H1 (cell line): ENCODE results near the gene JAKMIP2. TPM values are rescaled to one million over a fixed set of nuclear protein-coding genes. Genes with fewer than 3 reads are reported as not detected.

Experiments used
- CTCF ChIA-PET: fragments of 300-600 bp; sonication (Branson Sonifier 250); formaldehyde crosslinking; loops from one replicate; lab custom pipeline; 2021; ENCODE audit not compliant: partially characterized antibody; lab: Charles Lee
- POLR2A ChIA-PET: fragments of 300-600 bp; sonication (Branson Sonifier 250); formaldehyde crosslinking; loops from one replicate; lab custom pipeline; 2021; ENCODE audit warnings: inconsistent platforms; ENCODE audit not compliant: partially characterized antibody; lab: Charles Lee
- DNase-seq, 2 experiments: peaks; one replicate each; pipeline versions ENCODE4 v3.0.0 to v3.0.0-alpha.2; 2010 to 2022; ENCODE audit warnings: low spot score in 2 of 2, low read depth in 1 of 2, mixed read lengths in 1 of 2
- FAIRE-seq: peaks from 2 replicates; lab custom pipeline; 2011; peaks lifted over from hg19 to GRCh38; lab: Jason Lieb, UNC
- H2AFZ ChIP-seq: 2 replicates; pipeline ENCODE4 v1.8.1; 2012; ENCODE audit warnings: low read length, inconsistent platforms
- H2AK5ac ChIP-seq: 2 replicates; pipeline ENCODE4 v1.6.1; 2013; ENCODE audit warnings: low read depth, low read length
- H2BK120ac ChIP-seq: replicated peaks from 2 replicates; pipeline ENCODE3; 2013; ENCODE audit warnings: low read depth, low read length, inconsistent platforms
- H2BK12ac ChIP-seq: 2 replicates; pipeline ENCODE4 v1.6.1; 2013; ENCODE audit warnings: low read depth, low read length
- H2BK15ac ChIP-seq: 2 replicates; pipeline ENCODE4 v1.6.1; 2013; ENCODE audit warnings: low read length
- H2BK20ac ChIP-seq: 2 replicates; pipeline ENCODE4 v1.6.1; 2013; ENCODE audit warnings: low read length
- H2BK5ac ChIP-seq: 2 replicates; pipeline ENCODE4 v1.6.1; 2013; ENCODE audit warnings: low read depth, low read length
- H3K14ac ChIP-seq: 2 replicates; pipeline ENCODE4 v1.6.1; 2013; ENCODE audit warnings: inconsistent platforms; ENCODE audit not compliant: insufficient read length
- H3K18ac ChIP-seq: 2 replicates; pipeline ENCODE4 v1.6.1; 2013; ENCODE audit warnings: low read length; ENCODE audit errors: extremely low read depth
- H3K23ac ChIP-seq: 2 replicates; pipeline ENCODE4 v1.6.1; 2013; ENCODE audit warnings: inconsistent platforms; ENCODE audit not compliant: insufficient read length
- H3K23me2 ChIP-seq: 2 replicates; pipeline ENCODE4 v1.6.1; 2013; ENCODE audit warnings: low read depth, low read length
- H3K27ac ChIP-seq: 2 replicates; pipeline ENCODE4 v1.6.1; 2011; ENCODE audit warnings: low read depth, low read length, inconsistent platforms
- H3K27me3 ChIP-seq, 4 experiments: replicated peaks in 1 of 4; 1 replicate in 1 of 4; 2 replicates in 3 of 4; pipeline versions ENCODE4 v1.6.1 to v1.8.1; 2011 to 2013; ENCODE audit warnings: low read length in 3 of 4, mild to moderate bottlenecking in 3 of 4, inconsistent platforms in 2 of 4, mixed read lengths in 2 of 4, moderate library complexity in 1 of 4; ENCODE audit not compliant: control insufficient read depth in 3 of 4, insufficient read depth in 3 of 4; ENCODE audit errors: extremely low read depth in 1 of 4
- H3K36me3 ChIP-seq, 4 experiments: 2 replicates each; pipeline versions ENCODE4 v1.6.1 to v1.8.1; 2011 to 2013; ENCODE audit warnings: mild to moderate bottlenecking in 4 of 4, low read length in 3 of 4, moderate library complexity in 2 of 4, control low read depth in 1 of 4, inconsistent platforms in 1 of 4; ENCODE audit not compliant: insufficient read depth in 4 of 4, control insufficient read depth in 2 of 4
- H3K4ac ChIP-seq: replicated peaks from 2 replicates; pipeline ENCODE3; 2013; ENCODE audit warnings: low read length, low read depth, mixed read lengths, inconsistent platforms; ENCODE audit not compliant: insufficient read length
- H3K4me1 ChIP-seq, 4 experiments: replicated peaks in 1 of 4; 1 replicate in 1 of 4; 2 replicates in 3 of 4; pipeline versions ENCODE4 v1.6.1 to v1.8.1; 2011 to 2013; ENCODE audit warnings: low read length in 3 of 4, inconsistent platforms in 2 of 4, mixed read lengths in 1 of 4; ENCODE audit not compliant: insufficient read depth in 4 of 4, control insufficient read depth in 3 of 4
- H3K4me2 ChIP-seq, 2 experiments: 2 replicates each; pipeline versions ENCODE4 v1.6.1 to v1.8.1; 2011 to 2013; ENCODE audit warnings: low read depth in 2 of 2, low read length in 2 of 2, control low read depth in 1 of 2, inconsistent platforms in 1 of 2, mild to moderate bottlenecking in 1 of 2; ENCODE audit not compliant: insufficient read depth in 1 of 2
- H3K4me3 ChIP-seq, 4 experiments: fragments of 200-600, 300-600 bp in 1 of 4; sonication (generic), shearing (Covaris generic), sonication (Bioruptor Twin) in 1 of 4; 2 replicates each; pipeline versions ENCODE4 v1.5.1 to v1.8.1; 2011 to 2016; ENCODE audit warnings: low read length in 4 of 4, low read depth in 3 of 4, control low read depth in 2 of 4, inconsistent platforms in 2 of 4, mild to moderate bottlenecking in 2 of 4, mixed read lengths in 1 of 4, moderate library complexity in 1 of 4; ENCODE audit not compliant: insufficient read depth in 2 of 4; ENCODE audit errors: extremely low read depth in 1 of 4
- H3K56ac ChIP-seq: replicated peaks from 2 replicates; pipeline ENCODE3; 2013; ENCODE audit warnings: low read depth, mild to moderate bottlenecking, mixed read lengths, low read length, inconsistent platforms; ENCODE audit not compliant: insufficient read length
- H3K79me1 ChIP-seq: 2 replicates; pipeline ENCODE4 v1.6.1; 2013; ENCODE audit warnings: low read depth, low read length, control low read depth
- H3K79me2 ChIP-seq, 2 experiments: 2 replicates each; pipeline versions ENCODE4 v1.6.1 to v1.8.1; 2012 to 2013; ENCODE audit warnings: low read length in 2 of 2, mild to moderate bottlenecking in 2 of 2, inconsistent platforms in 1 of 2; ENCODE audit not compliant: insufficient read depth in 2 of 2, control insufficient read depth in 1 of 2
- H3K9ac ChIP-seq, 4 experiments: replicated peaks in 1 of 4; 1 replicate in 1 of 4; 2 replicates in 3 of 4; pipeline versions ENCODE4 v1.6.1 to v1.8.1; 2011 to 2013; ENCODE audit warnings: low read depth in 3 of 4, low read length in 3 of 4, control low read depth in 2 of 4, mild to moderate bottlenecking in 2 of 4, moderate library complexity in 2 of 4, inconsistent platforms in 1 of 4; ENCODE audit errors: extremely low read depth in 1 of 4
- H3K9me3 ChIP-seq, 2 experiments: 2 replicates each; pipeline versions ENCODE4 v1.6.1 to v1.8.1; 2012 to 2013; ENCODE audit warnings: mild to moderate bottlenecking in 2 of 2, moderate library complexity in 2 of 2, control low read depth in 1 of 2, inconsistent platforms in 1 of 2, low read depth in 1 of 2, low read length in 1 of 2, mixed read lengths in 1 of 2; ENCODE audit not compliant: insufficient read depth in 2 of 2
- H4K20me1 ChIP-seq, 2 experiments: replicated peaks in 1 of 2; 2 replicates each; pipeline versions ENCODE3 to v1.8.1; 2011 to 2013; ENCODE audit warnings: inconsistent platforms in 2 of 2, low read length in 2 of 2, mild to moderate bottlenecking in 1 of 2; ENCODE audit not compliant: insufficient read depth in 2 of 2, control insufficient read depth in 1 of 2
- H4K5ac ChIP-seq: 2 replicates; pipeline ENCODE4 v1.6.1; 2013; ENCODE audit warnings: low read length, low read depth, mixed read lengths, inconsistent platforms; ENCODE audit not compliant: insufficient read length
- H4K8ac ChIP-seq: 2 replicates; pipeline ENCODE4 v1.8.0; 2013; ENCODE audit warnings: mild to moderate bottlenecking, moderate library complexity, low read length, inconsistent platforms; ENCODE audit not compliant: insufficient read depth; ENCODE audit errors: extremely low read depth
- H4K91ac ChIP-seq: replicated peaks from 2 replicates; pipeline ENCODE3; 2013; ENCODE audit warnings: low read length, mixed read lengths, inconsistent platforms; ENCODE audit not compliant: insufficient read length
- ATF2 ChIP-seq: IDR thresholded peaks from 2 replicates; pipeline ENCODE4 v1.6.1; 2012; ENCODE audit warnings: low read length, inconsistent platforms
- BACH1 ChIP-seq: IDR thresholded peaks from 2 replicates; pipeline ENCODE4 v1.6.1; 2012; ENCODE audit warnings: low read length, improper control_type of control experiment
- CBX5 ChIP-seq: fragments of 300-800, 300-1000 bp; sonication (generic); IDR thresholded peaks from 2 replicates; pipeline ENCODE4 v1.7.1; 2016; ENCODE audit warnings: antibody characterized with exemption, low read length, low read depth
- CEBPB ChIP-seq: IDR thresholded peaks from 2 replicates; pipeline ENCODE4 v1.6.1; 2012; ENCODE audit warnings: low read depth, low read length
- EZH2 ChIP-seq: fragments of 200-600 bp; sonication (generic); IDR thresholded peaks from 2 replicates; pipeline ENCODE4 v1.7.1; 2012; ENCODE audit warnings: low read depth, mild to moderate bottlenecking, moderate library complexity, low read length, inconsistent platforms; ENCODE audit not compliant: severe bottlenecking
- HDAC6 ChIP-seq: IDR thresholded peaks from one replicate; pipeline ENCODE4 v1.7.1; 2012; ENCODE audit warnings: low read depth, mild to moderate bottlenecking, inconsistent platforms, low read length, moderate library complexity
- KDM5A ChIP-seq: fragments of 200-600 bp; IDR thresholded peaks from 2 replicates; pipeline ENCODE4 v1.7.1; 2012; ENCODE audit warnings: mild to moderate bottlenecking, low read length, inconsistent platforms, mixed read lengths
- MAX ChIP-seq: IDR thresholded peaks from 2 replicates; pipeline ENCODE4 v1.6.1; 2012; ENCODE audit warnings: inconsistent platforms
- RFX5 ChIP-seq: IDR thresholded peaks from 2 replicates; pipeline ENCODE4 v1.6.1; 2011; ENCODE audit warnings: low read depth, low read length, improper control_type of control experiment, borderline replicate concordance
- SIX5 ChIP-seq: IDR thresholded peaks from 2 replicates; pipeline ENCODE4 v1.6.1; 2011; ENCODE audit warnings: mild to moderate bottlenecking, low read depth, low read length
- ZNF274 ChIP-seq: IDR thresholded peaks from 2 replicates; pipeline ENCODE4 v1.7.0; 2012; ENCODE audit warnings: low read length, borderline replicate concordance; ENCODE audit errors: extremely low read depth
- whole genome bisulfite sequencing, 2 experiments: shearing (Covaris generic) in 1 of 2; methylation state at CpG; one replicate each; pipeline versions ENCODE4 v1.1.6 to v1.1.7; 2013 to 2015; ENCODE audit warnings: low lambda C conversion rate in 2 of 2, mixed read lengths in 2 of 2, inconsistent platforms in 1 of 2, low coverage in 1 of 2, missing lambda C conversion rate in 1 of 2; ENCODE audit not compliant: insufficient replicate concordance in 2 of 2, insufficient coverage in 1 of 2, insufficient read length in 1 of 2; ENCODE audit errors: extremely low coverage in 1 of 2, missing lambda C conversion rate in 1 of 2; 5-methylcytosine and 5-hydroxymethylcytosine counted together
- polyA plus RNA-seq, 7 experiments: library from polyadenylated mRNA; depleted of rRNA in 3 of 7; stranded (reverse) in 5 of 7; unstranded in 2 of 7; fragments of >200 nt in 5 of 7; fragments of 200-250 nt in 2 of 7; gene quantifications; 1 replicate in 5 of 7; 2 replicates in 1 of 7; 4 replicates in 1 of 7; pipeline versions ENCODE4 v1.2.1 to v1.2.3, GENCODE V29; 2011 to 2013; ENCODE audit warnings: missing spikeins in 2 of 7, mixed read lengths in 2 of 7
- total RNA-seq: library from RNA; stranded (reverse); fragmentation: NEBNext Ultra II Directional; extraction: Animal tissue kit (Norgen Biotek cat#: 25700); gene quantifications from 2 replicates; pipeline ENCODE4 v1.2.1, GENCODE V29; 2021

JAKMIP2 gene
- total and polyA plus RNA-seq, 2 of the 8 experiments (the other 6 are each of a cell fraction or from before 2014, with no cell fraction given), result 2.4 to 13.6 TPM

GRCh38 chr5:147813696-147814095 lies 31.2 kb upstream of the JAKMIP2 start:
- CTCF ChIA-PET, result no interaction called here
- 95% methylated on average over 1 of the region's 1 CpG; no CpG with 5 or more reads in 1 of the 2 experiments for WGBS, 2 experiments

More at GRCh38 chr5:147813696-147814095, 31.2 kb upstream of the JAKMIP2 start:
- no peak overlapping the region for H3K23ac ChIP-seq
- H4K91ac ChIP-seq, result no peak overlapping the region
- no peak overlapping the region for H2BK20ac ChIP-seq
- H2BK15ac ChIP-seq, result no peak overlapping the region
- H3K23me2 ChIP-seq, result no peaks in the 10 kb centered on the region; the same call in 1 of the 2 replicates
- DNase-seq, result no peak
- no peak overlapping the region for H4K8ac ChIP-seq
- no peak overlapping the region for H3K4ac ChIP-seq
- no peak overlapping the region for H2AFZ ChIP-seq
- no peaks in the 10 kb centered on the region for H3K9me3 ChIP-seq
- H2AK5ac ChIP-seq, result no peak overlapping the region
- no peak overlapping the region for H4K5ac ChIP-seq
- POLR2A ChIA-PET, result no interaction called here
- no peaks in the 10 kb centered on the region for H3K79me2 ChIP-seq
- no peaks in the 10 kb centered on the region for H3K27me3 ChIP-seq
- no peak overlapping the region for H2BK5ac ChIP-seq
- no peaks in the 10 kb centered on the region for H3K4me1 ChIP-seq
- H3K18ac ChIP-seq, result no peak overlapping the region
- no peak overlapping the region for H3K4me3 ChIP-seq
- H3K36me3 ChIP-seq, result no peaks in the 10 kb centered on the region
- no peak overlapping the region for H2BK120ac ChIP-seq
- H4K20me1 ChIP-seq, result no peaks in the 10 kb centered on the region
- H3K4me2 ChIP-seq, result no peak overlapping the region
- no peaks in the 10 kb centered on the region for H3K79me1 ChIP-seq
- H3K56ac ChIP-seq, result no peak overlapping the region
- FAIRE-seq, result no peak
- no peak overlapping the region for H3K14ac ChIP-seq
- TF ChIP-seq KDM5A (no peak), BACH1 (no peak), HDAC6 (no peak), SIX5 (no peak), CBX5 (no peak), ATF2 (no peak), CEBPB (no peak), RFX5 (no peak), EZH2 (no peak), ZNF274 (no peak), MAX (no peak)
- no peak overlapping the region for H2BK12ac ChIP-seq
- no peak overlapping the region for H3K9ac ChIP-seq
- no peak overlapping the region for H3K27ac ChIP-seq
